ENCODE data around the gene L3MBTL4.

The L3MBTL4 gene

GRCh38 chr18:5948237-5948636, 466.5 kb downstream of the L3MBTL4 start:
- DNase-seq, result no peak

- no peak for DNase-seq
Observed at GRCh38 chr18:5944448-5944847, 470.3 kb downstream of the L3MBTL4 start.

GRCh38 chr18:5943514-5943913, 471.2 kb downstream of the L3MBTL4 start:
- no peak for DNase-seq

GRCh38 chr18:5942591-5942990, 472.1 kb downstream of the L3MBTL4 start:
- no peak for DNase-seq

GRCh38 chr18:5941890-5942289, 472.8 kb downstream of the L3MBTL4 start:
- no peak for DNase-seq

GRCh38 chr18:5939801-5940667, 474.7 kb downstream of the L3MBTL4 start:
- no peak for DNase-seq

- no peak for DNase-seq
Observed at GRCh38 chr18:5937795-5938194, 476.9 kb downstream of the L3MBTL4 start.

- no peak for DNase-seq
Observed at GRCh38 chr18:5937121-5937520, 477.6 kb downstream of the L3MBTL4 start.

GRCh38 chr18:5930789-5931188, 483.9 kb downstream of the L3MBTL4 start:
- no peak for DNase-seq

GRCh38 chr18:5918205-5918858, 496.4 kb downstream of the L3MBTL4 start:
- no peak for DNase-seq

GRCh38 chr18:5914951-5915350, 499.8 kb downstream of the L3MBTL4 start:
- DNase-seq, result no peak

- no peak for DNase-seq
Observed at GRCh38 chr18:5914016-5914415, 500.7 kb downstream of the L3MBTL4 start.

GRCh38 chr18:5912566-5912965, 502.1 kb downstream of the L3MBTL4 start:
- no peak for DNase-seq

- DNase-seq, result no peak
Observed at GRCh38 chr18:5909125-5909524, 505.6 kb downstream of the L3MBTL4 start.

Measured in activated CD4-positive, alpha-beta T cell treated with anti-CD3 and anti-CD28 coated beads for 48 hours (primary cell).